Activated T-helper 9 cell treated with anti-CD3 and anti-CD28 coated beads, Interleukin-2, amount 50 U/mL, for 16 hours (primary cell): ENCODE data around the gene INIP.

Source experiments
- DNase-seq: peaks from one replicate; pipeline ENCODE4 v3.0.0-alpha.2; 2020; ENCODE audit warnings: low read depth

INIP gene

DNA sequence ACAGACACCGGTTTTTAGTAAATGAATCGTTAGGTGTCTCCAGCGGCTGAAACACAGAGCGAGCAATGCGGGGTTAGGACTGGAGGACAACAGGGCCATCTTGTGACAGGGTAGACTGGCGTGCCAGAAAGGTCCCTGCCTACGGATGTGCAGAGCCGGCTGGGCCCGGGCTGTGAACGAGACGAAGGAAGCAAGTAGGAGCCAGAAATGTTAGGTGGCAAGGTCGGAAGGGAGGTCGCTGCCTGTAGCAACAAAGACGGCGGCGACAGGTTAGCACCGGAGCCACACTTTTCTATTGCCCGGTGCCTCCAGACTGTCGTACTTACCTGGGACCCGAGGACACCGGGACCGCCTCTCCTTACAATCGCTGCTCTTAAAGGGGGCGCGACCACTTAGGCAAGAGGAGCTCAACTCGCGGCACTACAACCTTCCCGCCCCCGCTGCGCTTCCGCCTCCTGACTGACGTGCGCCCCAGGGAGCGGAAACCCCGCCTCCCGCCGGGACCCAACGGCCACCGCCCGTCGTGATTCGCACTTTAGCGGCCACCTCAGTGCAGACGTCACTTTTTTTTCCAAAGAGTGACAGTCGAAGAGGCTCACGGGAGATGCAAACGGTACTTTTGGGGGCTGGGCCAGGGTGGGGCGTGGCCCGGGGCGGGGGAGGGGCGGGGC, at the start of gene INIP:
Gene INIP, minus strand, starts transcription at position 457 of the 671 bp plus-strand sequence. CDS start 1,632 bp downstream, outside the sequence.
- DNase-seq = peak; percentile 96

GRCh38 chr9:112765281-112765680, 47.4 kb upstream of the INIP start:
- no peak for DNase-seq

GRCh38 chr9:112764837-112765236, 46.9 kb upstream of the INIP start:
- no peak for DNase-seq

GRCh38 chr9:112764344-112764743, 46.4 kb upstream of the INIP start:
- no peak for DNase-seq

DNA sequence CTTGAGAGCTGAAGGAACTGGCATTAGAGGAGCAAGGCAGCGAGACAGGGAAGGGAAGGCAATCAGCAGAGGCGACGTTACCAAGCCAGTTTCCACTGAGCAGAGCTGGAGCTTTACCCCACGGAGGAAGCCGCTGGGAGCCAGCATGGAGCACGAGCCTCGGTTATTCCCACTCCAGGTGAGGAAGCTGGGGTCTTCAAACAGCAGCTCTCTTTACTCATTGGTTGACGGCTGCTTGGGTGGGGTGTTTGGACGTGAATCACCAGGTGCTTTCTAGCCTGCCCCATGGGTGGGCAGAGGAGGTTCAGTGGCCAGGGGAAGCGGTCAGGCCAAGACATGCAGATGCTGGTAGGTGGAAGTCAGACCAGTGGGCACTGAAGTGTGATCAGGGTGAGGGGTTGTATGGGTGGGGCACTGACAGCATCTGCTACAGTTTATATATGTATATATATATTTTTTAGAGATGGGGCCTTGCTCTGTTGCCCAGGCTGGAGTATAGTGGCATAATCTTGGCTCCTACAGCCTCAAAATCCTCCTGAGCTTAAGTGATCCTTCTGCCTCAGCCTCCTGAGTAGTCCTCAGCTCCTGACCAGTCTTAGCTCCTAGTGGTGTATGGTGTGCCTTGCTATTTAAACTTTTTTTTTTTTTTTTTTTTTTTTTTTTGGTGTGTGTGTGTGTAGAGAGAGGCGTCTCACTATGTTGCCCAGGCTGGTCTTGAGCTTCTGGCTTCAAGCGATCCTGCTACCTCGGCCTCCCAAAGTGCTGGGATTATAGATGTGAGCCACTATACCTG, 45.0 kb upstream of the INIP start:
- no peak for DNase-seq

GRCh38 chr9:112761912-112762655, 44.2 kb upstream of the INIP start:
- no peak for DNase-seq

DNA sequence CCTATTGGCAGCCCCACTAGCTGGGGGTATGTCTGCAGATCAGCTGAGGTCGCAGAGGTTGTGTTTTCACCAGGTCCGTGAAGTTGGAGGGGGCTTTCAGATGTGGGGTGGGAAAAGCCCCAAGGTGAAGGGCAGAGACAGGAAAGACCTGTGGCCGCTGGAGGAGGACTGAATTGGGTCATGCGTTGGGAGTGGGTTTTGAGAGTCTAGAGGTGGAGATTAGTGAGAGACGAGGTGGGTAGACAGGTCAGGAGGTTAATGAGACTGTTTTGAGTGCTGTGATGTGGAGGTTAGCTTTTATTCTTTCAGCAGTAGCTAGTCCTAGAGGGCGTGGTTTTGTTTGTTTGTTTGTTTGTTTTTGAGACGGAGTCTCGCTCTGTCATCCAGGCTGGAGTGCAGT, 42.9 kb upstream of the INIP start:
- DNase-seq = no peak

DNA sequence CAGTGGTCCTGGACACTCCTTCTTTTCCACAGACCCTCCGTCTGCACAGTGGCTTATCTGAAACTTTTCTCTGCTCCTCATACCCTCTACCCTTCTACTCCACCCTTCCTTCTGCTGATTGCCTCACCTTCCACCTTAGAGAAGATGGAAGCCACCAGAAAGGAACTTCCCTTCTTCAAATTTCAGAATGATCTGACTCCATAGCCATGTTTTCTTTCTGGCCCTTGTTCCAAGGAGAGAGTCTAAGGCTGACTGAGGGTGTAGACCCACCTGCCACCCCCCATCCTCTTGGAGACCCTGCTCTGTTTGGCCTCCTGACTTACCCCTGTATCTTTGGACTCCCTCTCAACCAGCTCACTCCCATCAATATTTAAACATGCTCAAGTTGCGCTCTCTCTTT, 40.0 kb upstream of the INIP start:
- no peak for DNase-seq

DNA sequence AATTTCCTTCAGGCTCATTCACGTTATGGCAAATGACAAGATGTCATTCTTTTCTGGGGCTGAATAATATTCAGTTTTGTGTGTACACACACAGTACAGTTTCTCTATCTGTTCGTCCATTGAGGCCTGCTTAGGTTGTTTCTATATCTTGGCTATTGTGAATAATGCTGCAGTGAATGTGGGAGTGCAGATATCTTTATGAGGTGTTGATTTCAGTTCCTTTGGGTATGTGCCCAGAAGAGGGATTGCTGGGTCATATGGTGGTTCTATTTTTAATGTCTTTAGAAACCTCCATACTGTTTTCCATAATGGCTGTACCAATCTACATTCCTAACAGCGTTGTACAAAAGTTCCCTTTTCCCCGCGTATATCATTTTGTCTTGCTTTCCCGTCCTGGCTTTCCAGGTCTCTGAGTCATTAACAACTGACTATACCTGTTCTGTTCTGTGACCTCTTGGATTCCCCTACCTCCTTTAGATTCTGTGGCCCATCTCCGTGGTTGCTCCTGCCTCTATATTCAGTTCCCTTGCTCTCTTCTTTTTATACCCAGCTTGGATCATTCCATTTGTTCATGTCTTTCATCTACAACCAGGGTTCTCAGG, 39.5 kb upstream of the INIP start:
- DNase-seq = no peak

- DNase-seq = no peak
These were observed 37.8 kb upstream of the INIP start for GRCh38 chr9:112755675-112756074.

GRCh38 chr9:112755016-112755427, 37.1 kb upstream of the INIP start:
- DNase-seq = no peak

GRCh38 chr9:112754578-112754977, 36.7 kb upstream of the INIP start:
- DNase-seq = no peak

DNA sequence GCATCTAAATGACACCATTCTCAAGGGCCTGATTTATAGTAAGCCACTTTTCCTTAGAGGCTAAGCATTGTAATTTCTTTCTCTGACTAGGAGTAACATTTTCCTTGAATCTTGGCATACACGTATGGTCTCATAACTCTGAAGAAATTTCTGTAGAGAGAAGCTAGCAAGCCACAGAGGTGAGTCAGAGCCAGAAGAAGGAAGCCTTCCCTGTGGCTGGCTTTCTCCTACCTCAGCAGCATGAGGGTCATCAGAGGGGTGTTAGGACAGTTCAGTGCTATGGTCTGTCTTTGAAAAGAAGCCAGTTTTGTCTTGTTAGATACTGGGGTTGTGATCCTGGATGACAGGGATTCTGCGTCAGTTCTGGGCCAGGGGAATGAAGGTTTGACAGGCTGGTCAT, 35.8 kb upstream of the INIP start:
- DNase-seq = no peak

GRCh38 chr9:112752334-112753125, 34.6 kb upstream of the INIP start:
- no peak for DNase-seq

- peak; percentile 13 for DNase-seq
These were observed 33.3 kb upstream of the INIP start for GRCh38 chr9:112751056-112751795.

DNA sequence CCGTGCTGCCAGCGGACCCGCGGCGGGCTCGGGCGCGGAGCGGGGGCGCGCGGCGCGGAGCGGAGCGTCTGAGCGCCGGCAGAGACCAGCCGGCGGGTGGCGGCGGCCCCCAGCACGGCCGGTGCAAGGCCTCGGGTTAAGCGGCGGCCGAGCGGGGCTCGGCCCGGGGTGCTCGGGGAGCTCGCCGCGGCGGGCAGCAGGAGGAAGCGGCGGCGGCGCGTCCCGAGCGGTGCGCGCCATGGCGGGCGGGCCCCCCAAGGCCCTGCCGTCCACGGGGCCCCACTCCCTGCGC, 32.8 kb upstream of the INIP start:
- DNase-seq = no peak

DNA sequence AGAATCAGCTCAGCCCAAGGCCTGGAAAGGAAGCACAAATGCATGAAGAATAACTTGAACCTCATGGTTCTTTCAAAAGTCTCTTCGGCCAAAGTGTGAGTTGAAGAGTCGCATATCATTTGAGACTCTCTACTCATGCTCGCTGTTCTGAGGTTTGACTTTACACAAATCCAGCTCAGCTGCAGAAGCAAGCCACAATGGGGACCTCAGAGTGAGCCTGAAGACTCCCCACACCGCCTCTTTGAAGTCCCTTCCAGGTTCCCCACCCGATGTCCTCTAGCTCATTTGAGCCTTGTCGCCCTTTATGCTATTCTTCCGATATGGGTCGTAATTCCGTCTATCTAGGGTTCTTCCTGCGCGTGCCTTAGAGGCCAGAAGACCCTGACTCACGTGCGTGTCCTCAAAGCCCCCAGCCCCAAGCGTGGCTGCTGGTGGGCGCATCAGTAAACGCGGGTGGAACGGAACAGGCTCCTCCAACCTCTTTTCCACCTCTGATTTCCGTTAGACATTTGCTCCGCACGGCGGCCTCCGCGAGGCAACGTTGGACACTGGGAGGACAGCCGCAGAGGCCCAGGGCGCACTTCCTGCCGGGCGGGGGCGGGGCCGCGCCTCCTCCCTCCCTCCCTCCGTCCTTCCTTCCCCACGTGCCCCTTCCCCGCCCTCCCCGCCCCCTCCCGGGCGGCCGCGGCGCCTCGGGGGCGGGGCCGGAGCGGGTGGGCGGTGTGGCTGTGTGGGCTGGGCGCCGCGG, 32.3 kb upstream of the INIP start, which contains the start of gene SNX30:
Gene SNX30, plus strand, starts transcription at position 745 of the 748 bp plus-strand sequence. CDS start 242 bp downstream, outside the sequence.
- DNase-seq = peak; percentile 62

DNA sequence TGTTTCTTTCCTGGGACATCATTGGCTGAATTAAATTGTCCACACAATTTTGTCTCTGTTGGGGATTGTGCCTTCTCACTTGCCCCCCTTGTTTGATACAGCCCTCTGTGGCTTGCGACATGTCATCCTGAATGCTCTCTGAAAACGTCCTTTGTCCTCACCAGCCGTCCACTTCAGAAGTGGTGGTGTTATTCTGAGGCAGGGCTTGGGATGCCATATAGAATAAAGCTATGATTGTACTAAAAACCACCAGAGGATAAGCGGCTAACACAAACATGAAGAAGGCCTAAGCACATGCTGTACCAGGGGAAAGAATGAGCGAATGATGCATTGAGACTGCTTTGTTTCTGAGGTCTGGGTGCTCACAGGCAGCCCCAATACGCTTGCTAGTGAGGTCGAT, 29.2 kb upstream of the INIP start:
- DNase-seq = no peak

GRCh38 chr9:112744177-112744576, 26.3 kb upstream of the INIP start:
- no peak for DNase-seq

GRCh38 chr9:112743216-112743836, 25.4 kb upstream of the INIP start:
- no peak for DNase-seq
